Breast epithelium (tissue), 3 donors: Measurements from ENCODE around the gene C1orf159.

Experiments
- POLR2A ChIP-seq: fragments of 450-650 bp; IDR thresholded peaks from one replicate; pipeline ENCODE4 v1.6.1; 2016; ENCODE audit warnings: antibody characterized with exemption, mild to moderate bottlenecking, moderate library complexity
- TF ChIP-seq, protein P1 (sequence below), 3 donors: fragments of 450-650 bp; IDR thresholded peaks; one replicate each; pipeline ENCODE4 v1.5.1; 2016 to 2017; ENCODE audit warnings: antibody characterized with exemption in 3 of 3, mild to moderate bottlenecking in 3 of 3, moderate library complexity in 3 of 3

DNA sequence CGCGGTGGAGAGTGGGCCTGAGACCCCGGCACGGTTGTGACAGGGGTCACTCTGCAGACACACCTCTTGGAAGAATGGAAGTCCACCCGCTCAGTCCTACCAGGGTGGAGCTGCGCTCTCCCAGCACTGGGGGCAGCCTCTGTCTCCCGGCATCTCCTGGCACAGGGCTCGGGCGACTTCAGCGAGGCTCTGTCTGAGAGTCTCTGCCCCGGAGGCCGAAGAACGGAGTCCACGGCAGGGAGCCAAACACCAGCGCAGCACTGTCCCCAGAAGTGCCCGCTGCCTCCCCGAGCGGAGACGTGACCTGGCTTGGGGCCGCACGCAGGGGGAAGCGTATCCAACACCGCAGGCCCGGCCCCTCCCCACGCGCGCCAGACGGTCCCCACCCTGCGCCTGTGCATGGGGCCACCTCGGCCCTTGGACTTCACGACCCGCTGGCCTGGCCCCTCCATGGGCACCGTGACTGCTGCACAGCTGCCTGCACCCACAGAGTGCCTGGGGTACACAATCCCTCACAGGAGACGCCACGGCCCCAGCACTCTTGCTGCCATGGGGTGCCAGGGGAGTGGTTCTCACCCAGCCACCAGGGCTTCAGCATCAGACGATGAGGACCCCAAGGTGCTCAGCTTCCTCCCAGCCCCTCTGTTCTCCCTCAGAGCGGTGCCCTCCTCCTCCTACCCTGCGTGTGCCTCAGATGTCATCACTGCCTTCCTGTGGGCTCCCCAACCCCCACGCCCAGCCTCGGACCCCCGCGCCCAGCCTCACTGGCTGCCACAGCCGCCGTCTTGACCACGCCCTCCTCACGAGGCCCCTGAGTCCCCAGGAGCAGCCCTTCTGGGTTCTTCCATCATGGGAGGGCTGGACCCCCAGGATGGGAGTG is 26.8 kb downstream of the C1orf159 start:
- TF ChIP-seq, protein P1, sequence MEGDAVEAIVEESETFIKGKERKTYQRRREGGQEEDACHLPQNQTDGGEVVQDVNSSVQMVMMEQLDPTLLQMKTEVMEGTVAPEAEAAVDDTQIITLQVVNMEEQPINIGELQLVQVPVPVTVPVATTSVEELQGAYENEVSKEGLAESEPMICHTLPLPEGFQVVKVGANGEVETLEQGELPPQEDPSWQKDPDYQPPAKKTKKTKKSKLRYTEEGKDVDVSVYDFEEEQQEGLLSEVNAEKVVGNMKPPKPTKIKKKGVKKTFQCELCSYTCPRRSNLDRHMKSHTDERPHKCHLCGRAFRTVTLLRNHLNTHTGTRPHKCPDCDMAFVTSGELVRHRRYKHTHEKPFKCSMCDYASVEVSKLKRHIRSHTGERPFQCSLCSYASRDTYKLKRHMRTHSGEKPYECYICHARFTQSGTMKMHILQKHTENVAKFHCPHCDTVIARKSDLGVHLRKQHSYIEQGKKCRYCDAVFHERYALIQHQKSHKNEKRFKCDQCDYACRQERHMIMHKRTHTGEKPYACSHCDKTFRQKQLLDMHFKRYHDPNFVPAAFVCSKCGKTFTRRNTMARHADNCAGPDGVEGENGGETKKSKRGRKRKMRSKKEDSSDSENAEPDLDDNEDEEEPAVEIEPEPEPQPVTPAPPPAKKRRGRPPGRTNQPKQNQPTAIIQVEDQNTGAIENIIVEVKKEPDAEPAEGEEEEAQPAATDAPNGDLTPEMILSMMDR (IDR thresholded peaks at IDR 0.05) = no peak
- no peak for TF ChIP-seq POLR2A
